ENCODE results near the gene ARHGAP44. TPM values are rescaled to one million over a fixed set of nuclear protein-coding genes. Genes with fewer than 3 reads are reported as not detected.

Gene ARHGAP44
- total RNA-seq: under 0.01 and 0.18 TPM in 2 replicates

GRCh38 chr17:12789481-12790248, at the start of gene ARHGAP44:
Gene ARHGAP44 (plus strand): TSS chr17:12789498. CDS start chr17:12789839, 341 bp downstream.

GRCh38 chr17:13017655-13018459, 228.6 kb downstream of the ARHGAP44 start, which contains the start of gene ELAC2:
Gene ELAC2 (minus strand): TSS chr17:13018027. CDS start chr17:13017947, 80 bp downstream.

Other genes starting within 250 kb of the ARHGAP44 start
- under 0.01 and 0.58 TPM in 2 replicates for gene MYOCD, start 123.6 kb upstream of the ARHGAP44 start, total RNA-seq
- gene ELAC2, start 228.5 kb downstream of the ARHGAP44 start, total RNA-seq: 65.2 and 74.7 TPM in 2 replicates

Data from myometrial cell (primary cell).